Ovary (tissue), 9 donors: ENCODE data around the gene HPSE2. TPM values are rescaled to one million over a fixed set of nuclear protein-coding genes. Genes with fewer than 3 reads are reported as not detected.

Experiments
- DNase-seq, 5 donors: peaks; one replicate each; pipeline ENCODE4 v3.0.0-alpha.2; 2019 to 2020
- H3K27ac ChIP-seq, 2 donors: fragments of 200-600 bp; one replicate each; pipeline versions ENCODE4 v1.5.1 to v1.8.0; 2019 to 2022
- H3K27me3 ChIP-seq: fragments of 200-600 bp; one replicate; pipeline ENCODE4 v1.8.0; 2022
- H3K36me3 ChIP-seq: fragments of 200-600 bp; sonication (generic); one replicate; pipeline ENCODE4 v1.5.1; 2019
- H3K4me1 ChIP-seq: one replicate; pipeline ENCODE4 v1.8.1; 2013; ENCODE audit warnings: mild to moderate bottlenecking, moderate library complexity; ENCODE audit not compliant: insufficient read depth
- H3K4me3 ChIP-seq: fragments of 200-600 bp; sonication (generic); one replicate; pipeline ENCODE4 v1.5.1; 2017
- H3K9me3 ChIP-seq, 2 donors: fragments of 200-600 bp in 1 of 2; sonication (generic) in 1 of 2; one replicate each; pipeline versions ENCODE4 v1.5.1 to v1.8.1; 2013 to 2019; ENCODE audit warnings: mild to moderate bottlenecking in 1 of 2, moderate library complexity in 1 of 2
- EP300 ChIP-seq: sonication (generic); formaldehyde crosslinking; IDR thresholded peaks from one replicate; pipeline ENCODE4 v1.6.1; 2017; ENCODE audit warnings: antibody characterized with exemption
- POLR2A ChIP-seq: fragments of 450-650 bp; IDR thresholded peaks from one replicate; pipeline ENCODE4 v1.6.1; 2017; ENCODE audit warnings: antibody characterized with exemption, mild to moderate bottlenecking, moderate library complexity
- WGBS, 3 donors: extraction: QIAGEN DNeasy Blood & Tissue Kit in 1 of 3; methylation state at CpG; one replicate each; pipeline versions ENCODE4 v1.1.5 to v1.1.7; 2013 to 2017; 5-methylcytosine and 5-hydroxymethylcytosine counted together
- intact Hi-C, 4 donors: fragments of 100-400 bp; cut with DNase I; formaldehyde crosslinking; loops; one replicate each; pipeline versions ENCODE4 v1.11.0 to v1.15.1; 2022 to 2023
- polyA plus RNA-seq, 2 donors: library from polyadenylated mRNA; stranded (reverse); fragments of 200-250 nt in 1 of 2; fragments of 350-450 nt in 1 of 2; fragmentation: Illumina TruSeq in 1 of 2; extraction: RNeasy Lipid Tissue Mini Kit (QIAGEN cat#74804) in 1 of 2; gene quantifications; one replicate each; pipeline ENCODE4 v1.2.3, GENCODE V29; 2013 to 2014
- total RNA-seq, 7 donors: library from RNA; depleted of rRNA in 2 of 7; stranded (reverse); fragments of >200 nt in 2 of 7; fragmentation: NEBNext Ultra II Directional in 3 of 7; extraction: Animal tissue kit (Norgen Biotek cat#: 25700) in 3 of 7; gene quantifications; one replicate each; pipeline versions ENCODE4 v1.1.0 to v1.2.4, GENCODE V29; 2016 to 2023
- TF ChIP-seq, protein P1 (sequence below), 3 donors: fragments of 450-650 bp in 2 of 3; fragments of 200-600 bp in 1 of 3; IDR thresholded peaks; one replicate each; pipeline versions ENCODE4 v1.5.1 to v1.8.0; 2016 to 2022; ENCODE audit warnings: antibody characterized with exemption in 3 of 3, mild to moderate bottlenecking in 1 of 3
- donor health status: DM: no; HTN: no; CAD: no; lungs with moderate emphysema.
- donor health status: DM: no; HTN: no; CAD: no.
- donor health status: Bipolar disorder and iron deficiency.
- donor health status: DM: yes; HTN: yes; CAD: no.
- donor health status: DM: no; HTN: no; CAD: no.
- donor health status: DM: yes; HTN: yes; CAD: no.

Gene HPSE2
- total and polyA plus RNA-seq, 9 donors: 0.07 to 1.2 (median 0.12) TPM; not detected in 4

DNA sequence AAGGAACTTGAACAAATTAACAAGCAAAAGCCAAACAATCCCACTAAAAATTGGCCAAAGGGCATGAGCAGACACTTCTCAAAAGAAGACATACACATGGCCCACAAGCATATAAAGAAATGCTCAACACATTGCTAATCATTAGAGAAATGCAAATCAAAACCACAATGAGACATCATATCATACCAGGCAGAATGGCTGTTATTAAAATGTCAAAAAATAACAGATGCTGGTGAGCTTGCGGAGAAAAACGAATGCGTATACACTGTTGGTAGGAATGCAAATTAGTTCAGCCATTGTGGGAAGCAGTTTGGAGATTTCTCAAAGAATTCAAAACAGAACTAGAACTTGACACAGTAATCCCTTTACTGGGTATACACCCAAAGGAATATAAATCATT, 477.2 kb downstream of the HPSE2 start:
- TF ChIP-seq EP300 (no peak), POLR2A (no peak)
- TF ChIP-seq, protein P1, sequence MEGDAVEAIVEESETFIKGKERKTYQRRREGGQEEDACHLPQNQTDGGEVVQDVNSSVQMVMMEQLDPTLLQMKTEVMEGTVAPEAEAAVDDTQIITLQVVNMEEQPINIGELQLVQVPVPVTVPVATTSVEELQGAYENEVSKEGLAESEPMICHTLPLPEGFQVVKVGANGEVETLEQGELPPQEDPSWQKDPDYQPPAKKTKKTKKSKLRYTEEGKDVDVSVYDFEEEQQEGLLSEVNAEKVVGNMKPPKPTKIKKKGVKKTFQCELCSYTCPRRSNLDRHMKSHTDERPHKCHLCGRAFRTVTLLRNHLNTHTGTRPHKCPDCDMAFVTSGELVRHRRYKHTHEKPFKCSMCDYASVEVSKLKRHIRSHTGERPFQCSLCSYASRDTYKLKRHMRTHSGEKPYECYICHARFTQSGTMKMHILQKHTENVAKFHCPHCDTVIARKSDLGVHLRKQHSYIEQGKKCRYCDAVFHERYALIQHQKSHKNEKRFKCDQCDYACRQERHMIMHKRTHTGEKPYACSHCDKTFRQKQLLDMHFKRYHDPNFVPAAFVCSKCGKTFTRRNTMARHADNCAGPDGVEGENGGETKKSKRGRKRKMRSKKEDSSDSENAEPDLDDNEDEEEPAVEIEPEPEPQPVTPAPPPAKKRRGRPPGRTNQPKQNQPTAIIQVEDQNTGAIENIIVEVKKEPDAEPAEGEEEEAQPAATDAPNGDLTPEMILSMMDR (IDR thresholded peaks at IDR 0.05): no peak
- no peaks in the 10 kb centered on the region for H3K27me3 ChIP-seq
- intact Hi-C loops: no loop called here
- DNase-seq: no peak
- no peak overlapping the region for H3K27ac ChIP-seq
- no peak overlapping the region for H3K4me3 ChIP-seq
- peaks cover 0 to under 1% of the 10 kb centered on the region in 2 donors for H3K9me3 ChIP-seq
- WGBS, 3 donors: 55 to 62% (median 61%) methylated on average over 3 of the region's 3 CpGs
- H3K36me3 ChIP-seq: no peaks in the 10 kb centered on the region
- H3K4me1 ChIP-seq: no peaks in the 10 kb centered on the region

DNA sequence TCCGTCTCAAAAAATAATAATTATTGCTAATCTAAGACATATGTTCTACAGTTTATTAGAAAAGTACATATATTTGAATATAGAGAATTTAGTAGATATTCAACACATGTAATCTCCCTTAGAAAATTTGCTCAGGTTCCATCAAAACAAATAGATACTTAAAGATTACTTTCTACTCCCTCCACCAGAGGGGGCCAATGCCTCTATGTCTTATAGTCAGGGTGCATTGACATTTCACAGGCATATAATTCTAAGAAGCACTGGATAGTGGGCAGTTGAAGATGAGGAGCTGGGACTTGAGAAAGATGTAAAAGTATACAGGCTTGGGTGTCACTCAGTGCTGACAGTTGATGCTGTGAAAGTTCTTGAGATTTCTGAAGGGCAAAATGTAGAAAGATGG, 487.4 kb downstream of the HPSE2 start:
- Histone ChIP-seq H3K4me1 (no peaks in the 10 kb centered on the region), H3K9me3 (peaks cover 0 to under 1% of the 10 kb centered on the region in 2 donors), H3K4me3 (no peak overlapping the region), H3K27me3 (no peaks in the 10 kb centered on the region), H3K27ac (no peak overlapping the region), H3K36me3 (no peaks in the 10 kb centered on the region)
- intact Hi-C loops: no loop called here
- TF ChIP-seq EP300 (no peak), POLR2A (no peak)
- TF ChIP-seq, protein P1 (IDR thresholded peaks at IDR 0.05): no peak
- no peak for DNase-seq
- WGBS, 3 donors: 56 to 61% (median 57%) methylated on average over 1 of the region's 1 CpG

DNA sequence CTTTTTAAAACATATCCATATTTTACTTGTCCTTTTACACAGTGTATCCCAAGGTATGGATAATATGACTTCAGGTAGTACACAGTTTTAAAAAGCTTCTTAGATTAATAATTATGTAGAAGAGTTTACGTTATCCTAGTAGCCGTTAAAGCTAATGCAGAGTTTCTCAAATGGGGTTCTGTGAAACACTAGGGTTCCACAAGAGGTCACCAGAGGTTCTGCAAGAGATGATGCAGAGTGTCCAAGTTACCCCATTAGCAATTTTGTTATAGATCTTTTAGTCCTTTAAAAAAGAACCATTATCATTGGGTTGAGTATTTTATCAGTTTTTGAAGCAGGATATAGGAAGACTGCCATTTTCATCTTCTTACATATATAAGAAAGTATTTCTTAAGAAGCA, 490.0 kb downstream of the HPSE2 start:
- Histone ChIP-seq H3K4me1 (no peaks in the 10 kb centered on the region), H3K36me3 (no peaks in the 10 kb centered on the region), H3K27ac (no peak overlapping the region), H3K27me3 (no peaks in the 10 kb centered on the region), H3K4me3 (no peak overlapping the region), H3K9me3 (no peaks in the 10 kb centered on the region)
- no peak for DNase-seq
- WGBS, 3 donors: 96 to 97% (median 96%) methylated on average over 2 of the region's 2 CpGs
- intact Hi-C loops: no loop called here
- TF ChIP-seq, protein P1 (IDR thresholded peaks at IDR 0.05): no peak
- TF ChIP-seq EP300: no peak
- no peak for TF ChIP-seq POLR2A

DNA sequence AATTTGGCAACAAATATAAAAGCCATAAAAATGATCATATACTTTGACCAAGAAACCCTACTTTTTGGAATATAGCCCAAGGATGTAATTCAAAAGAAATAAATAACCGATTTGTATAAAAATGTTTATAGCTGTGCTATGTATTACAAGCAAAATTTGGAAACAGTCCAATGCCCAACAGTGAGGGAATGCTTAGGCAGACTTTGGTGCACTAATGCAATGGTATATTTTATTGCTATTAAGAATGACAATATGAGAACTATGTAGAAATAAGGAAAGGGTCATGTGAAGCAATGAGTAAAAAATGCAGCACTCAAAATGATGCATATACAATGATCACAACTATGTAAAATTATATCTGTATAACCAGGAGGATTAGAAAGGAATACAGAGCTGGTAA, 515.1 kb downstream of the HPSE2 start:
- H3K4me3 ChIP-seq: no peak overlapping the region
- H3K36me3 ChIP-seq: no peaks in the 10 kb centered on the region
- H3K27ac ChIP-seq: no peak overlapping the region
- H3K27me3 ChIP-seq: no peaks in the 10 kb centered on the region
- WGBS, 3 donors: 14 to 17% (median 15%) methylated on average over 1 of the region's 1 CpG
- intact Hi-C loops: no loop called here
- no peaks in the 10 kb centered on the region for H3K9me3 ChIP-seq
- no peaks in the 10 kb centered on the region for H3K4me1 ChIP-seq
- DNase-seq: no peak
- TF ChIP-seq EP300: no peak
- TF ChIP-seq, protein P1 (IDR thresholded peaks at IDR 0.05): no peak
- TF ChIP-seq POLR2A: no peak
